PC-3 (cell line): ENCODE measurements around the gene BCAP29. TPM values are rescaled to one million over a fixed set of nuclear protein-coding genes. Genes with fewer than 3 reads are reported as not detected.

Source experiments
- ATAC-seq: fragments of 200-7000 bp; cut with Tn5 transposase; 2 replicates; pipeline ENCODE4 v1.9.1; 2020; ENCODE audit warnings: mild to moderate bottlenecking, moderate library complexity
- BruUV-seq: library from RNA; stranded (reverse); fragments of 400-500 nt; replicated peaks from 2 replicates; lab custom pipeline; 2021; lab: Mats Ljungman, UMichigan
- CTCF ChIA-PET: fragments of 300-600 bp; sonication (Branson Sonifier 250); formaldehyde crosslinking; loops from one replicate; lab custom pipeline; 2022; ENCODE audit warnings: antibody characterized with exemption; lab: Charles Lee
- POLR2A ChIA-PET: fragments of 300-600 bp; sonication (Branson Sonifier 250); formaldehyde crosslinking; loops from one replicate; lab custom pipeline; 2022; ENCODE audit warnings: antibody characterized with exemption; ENCODE audit not compliant: unreplicated experiment; lab: Charles Lee
- DNase-seq: peaks from one replicate; pipeline ENCODE4 v3.0.0-alpha.2; 2015
- H2AFZ ChIP-seq: fragments of 300-600 bp; sonication (generic); 2 replicates; pipeline ENCODE4 v1.6.0; 2016; ENCODE audit warnings: antibody characterized with exemption, low read length
- H3F3A ChIP-seq: fragments of 300-600 bp; sonication (generic); one replicate; pipeline ENCODE4 v1.6.0; 2017; ENCODE audit warnings: antibody characterized with exemption, low read length, control low read depth, mild to moderate bottlenecking; ENCODE audit not compliant: unreplicated experiment
- H3K27ac ChIP-seq: fragments of 300-600 bp; sonication (generic); 2 replicates; pipeline ENCODE4 v1.5.1; 2016; ENCODE audit warnings: mild to moderate bottlenecking, low read length
- H3K27me3 ChIP-seq: fragments of 300-600 bp; sonication (generic); 2 replicates; pipeline ENCODE4 v1.6.1; 2016; ENCODE audit warnings: low read length, mixed read lengths
- H3K36me3 ChIP-seq: fragments of 300-600 bp; sonication (generic); 2 replicates; pipeline ENCODE4 v1.6.1; 2016; ENCODE audit warnings: low read depth, mixed run types, low read length, mixed read lengths
- H3K4me1 ChIP-seq: fragments of 300-600 bp; sonication (generic); 2 replicates; pipeline ENCODE4 v1.5.1; 2016; ENCODE audit warnings: low read length; ENCODE audit not compliant: insufficient read depth
- H3K4me2 ChIP-seq: fragments of 300-600 bp; sonication (generic); 2 replicates; pipeline ENCODE4 v1.6.0; 2016; ENCODE audit warnings: low read length
- H3K4me3 ChIP-seq: fragments of 300-600 bp; sonication (generic); 2 replicates; pipeline ENCODE4 v1.5.1; 2016; ENCODE audit warnings: mild to moderate bottlenecking, low read length, mixed read lengths
- H3K79me2 ChIP-seq: fragments of 300-600 bp; sonication (generic); 2 replicates; pipeline ENCODE4 v1.6.1; 2017; ENCODE audit warnings: low read length, mixed read lengths
- H3K9ac ChIP-seq: fragments of 300-600 bp; sonication (generic); 2 replicates; pipeline ENCODE4 v1.6.0; 2016; ENCODE audit warnings: mild to moderate bottlenecking, low read length
- H3K9me2 ChIP-seq: fragments of 300-600 bp; sonication (generic); replicated peaks from 2 replicates; pipeline ENCODE4 v1.6.1; 2016; ENCODE audit warnings: mixed run types, low read length, mixed read lengths
- H3K9me3 ChIP-seq: fragments of 300-600 bp; sonication (generic); 2 replicates; pipeline ENCODE4 v1.6.1; 2016; ENCODE audit warnings: low read length, mixed read lengths
- H4K20me1 ChIP-seq: fragments of 300-600 bp; sonication (generic); 2 replicates; pipeline ENCODE4 v1.6.1; 2016; ENCODE audit warnings: low read length, mixed read lengths
- EZH2 ChIP-seq: fragments of 300-600 bp; sonication (generic); IDR thresholded peaks from one replicate; pipeline ENCODE4 v1.6.1; 2017; ENCODE audit warnings: antibody characterized with exemption, mild to moderate bottlenecking, low read length; ENCODE audit not compliant: unreplicated experiment
- EZH2phosphoT487 ChIP-seq: fragments of 300-600 bp; sonication (generic); IDR thresholded peaks from 2 replicates; pipeline ENCODE4 v1.6.1; 2018; ENCODE audit warnings: mild to moderate bottlenecking, antibody characterized with exemption, low read length, borderline replicate concordance
- intact Hi-C: fragments of 100-400 bp; cut with micrococcal nuclease; formaldehyde crosslinking; loops from 2 replicates; pipeline ENCODE4 v1.9.0; 2023
- total RNA-seq: library from RNA; depleted of rRNA; stranded (reverse); fragments of >200 nt; gene quantifications from 2 replicates; pipeline ENCODE4 v1.2.3, GENCODE V29; 2014
- TF ChIP-seq, protein P1 (sequence below): fragments of 300-600 bp; sonication (generic); conservative IDR thresholded peaks from 2 replicates; pipeline ENCODE4 v1.5.1; 2017; ENCODE audit warnings: antibody characterized with exemption, low read depth, mild to moderate bottlenecking, low read length

The BCAP29 gene
- total RNA-seq, 1 experiment from 2014 or later = 65.9 TPM

GRCh38 chr7:107643407-107643806 is 63.4 kb downstream of the BCAP29 start:
- ATAC-seq (peak; percentile 67), DNase-seq (peak; percentile 72)
- Histone ChIP-seq H3K4me1 (no peaks in the 10 kb centered on the region), H3F3A (no peaks in the 10 kb centered on the region), H3K27me3 (no peaks in the 10 kb centered on the region), H3K4me3 (no peak overlapping the region), H3K4me2 (0 out of 2 replicates have a peak overlapping the region, but pooled peaks have one; percentile 18), H3K9ac (no peak overlapping the region), H2AFZ (no peak overlapping the region), H3K9me2 (no peaks in the 10 kb centered on the region), H3K9me3 (no peaks in the 10 kb centered on the region), H3K27ac (no peak overlapping the region), H3K36me3 (no peaks in the 10 kb centered on the region), H4K20me1 (no peaks in the 10 kb centered on the region), H3K79me2 (no peaks in the 10 kb centered on the region)
- CTCF ChIA-PET = no interaction called here
- intact Hi-C loops = no loop called here
- POLR2A ChIA-PET = no interaction called here
- no TSS peak for BruUV-seq
- TF ChIP-seq, protein P1, sequence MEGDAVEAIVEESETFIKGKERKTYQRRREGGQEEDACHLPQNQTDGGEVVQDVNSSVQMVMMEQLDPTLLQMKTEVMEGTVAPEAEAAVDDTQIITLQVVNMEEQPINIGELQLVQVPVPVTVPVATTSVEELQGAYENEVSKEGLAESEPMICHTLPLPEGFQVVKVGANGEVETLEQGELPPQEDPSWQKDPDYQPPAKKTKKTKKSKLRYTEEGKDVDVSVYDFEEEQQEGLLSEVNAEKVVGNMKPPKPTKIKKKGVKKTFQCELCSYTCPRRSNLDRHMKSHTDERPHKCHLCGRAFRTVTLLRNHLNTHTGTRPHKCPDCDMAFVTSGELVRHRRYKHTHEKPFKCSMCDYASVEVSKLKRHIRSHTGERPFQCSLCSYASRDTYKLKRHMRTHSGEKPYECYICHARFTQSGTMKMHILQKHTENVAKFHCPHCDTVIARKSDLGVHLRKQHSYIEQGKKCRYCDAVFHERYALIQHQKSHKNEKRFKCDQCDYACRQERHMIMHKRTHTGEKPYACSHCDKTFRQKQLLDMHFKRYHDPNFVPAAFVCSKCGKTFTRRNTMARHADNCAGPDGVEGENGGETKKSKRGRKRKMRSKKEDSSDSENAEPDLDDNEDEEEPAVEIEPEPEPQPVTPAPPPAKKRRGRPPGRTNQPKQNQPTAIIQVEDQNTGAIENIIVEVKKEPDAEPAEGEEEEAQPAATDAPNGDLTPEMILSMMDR = peak; percentile 62
- TF ChIP-seq EZH2phosphoT487 (no peak), EZH2 (no peak)

GRCh38 chr7:107643938-107644308 is 63.9 kb downstream of the BCAP29 start:
- intact Hi-C loops = no loop called here
- no TSS peak for BruUV-seq

GRCh38 chr7:107644309-107644974 is 64.4 kb downstream of the BCAP29 start:
- DNase-seq (no peak), ATAC-seq (no peak)
- H3F3A ChIP-seq = no peaks in the 10 kb centered on the region
- intact Hi-C loops = no loop called here
- no peak overlapping the region for H3K4me2 ChIP-seq
- no peak overlapping the region for H2AFZ ChIP-seq
- POLR2A ChIA-PET = no interaction called here
- no peaks in the 10 kb centered on the region for H3K27me3 ChIP-seq
- H3K4me3 ChIP-seq = no peak overlapping the region
- TF ChIP-seq, protein P1 = no peak
- CTCF ChIA-PET = no interaction called here
- H3K9me3 ChIP-seq = no peaks in the 10 kb centered on the region
- no peaks in the 10 kb centered on the region for H3K36me3 ChIP-seq
- H3K9ac ChIP-seq = no peak overlapping the region
- no peaks in the 10 kb centered on the region for H3K4me1 ChIP-seq
- no peaks in the 10 kb centered on the region for H3K79me2 ChIP-seq
- BruUV-seq = no TSS peak
- H3K27ac ChIP-seq = no peak overlapping the region
- H4K20me1 ChIP-seq = no peaks in the 10 kb centered on the region
- no peaks in the 10 kb centered on the region for H3K9me2 ChIP-seq

More at GRCh38 chr7:107643938-107644308, 63.9 kb downstream of the BCAP29 start:
- Histone ChIP-seq H3K27ac (no peak overlapping the region), H3K27me3 (no peaks in the 10 kb centered on the region), H3K79me2 (no peaks in the 10 kb centered on the region), H3K4me3 (no peak overlapping the region), H3K9ac (no peak overlapping the region), H3K9me2 (no peaks in the 10 kb centered on the region), H4K20me1 (no peaks in the 10 kb centered on the region), H3K36me3 (no peaks in the 10 kb centered on the region), H2AFZ (no peak overlapping the region), H3K4me1 (no peaks in the 10 kb centered on the region), H3F3A (no peaks in the 10 kb centered on the region), H3K9me3 (no peaks in the 10 kb centered on the region), H3K4me2 (no peak overlapping the region)
- DNase-seq = no peak
- TF ChIP-seq, protein P1 = no peak
- TF ChIP-seq EZH2 (no peak), EZH2phosphoT487 (no peak)
- CTCF ChIA-PET = no interaction called here
- no peak for ATAC-seq
- POLR2A ChIA-PET = no interaction called here
